CD4-positive, CD25-positive, alpha-beta regulatory T cell (primary cell): ENCODE measurements around the gene AKT1. TPM values are rescaled to one million over a fixed set of nuclear protein-coding genes. Genes with fewer than 3 reads are reported as not detected.
A peak's percentile ranks its signal among the peaks of the same experiment; 100 is the strongest.

ENCODE experiments used
- ATAC-seq, 2 donors: fragments of 150-1000 bp; cut with Tn5 transposase; one replicate each; pipeline ENCODE4 v1.10.0; 2021; ENCODE audit warnings: low read depth in 2 of 2, moderate number of reproducible peaks in 2 of 2, moderate library complexity in 1 of 2
- DNase-seq, 3 donors: peaks; one replicate each; pipeline versions ENCODE4 v3.0.0 to v3.0.0-alpha.2; 2012 to 2022; ENCODE audit warnings: mixed read lengths in 1 of 3
- H3K27ac ChIP-seq: one replicate; pipeline ENCODE4 v1.7.0; 2013; ENCODE audit warnings: mild to moderate bottlenecking, low read length; ENCODE audit not compliant: insufficient read depth, poor library complexity, severe bottlenecking
- H3K27me3 ChIP-seq: one replicate; pipeline ENCODE4 v1.7.0; 2013; ENCODE audit warnings: low read length; ENCODE audit not compliant: control insufficient read depth, insufficient read depth
- H3K36me3 ChIP-seq: one replicate; pipeline ENCODE4 v1.7.0; 2013; ENCODE audit warnings: mild to moderate bottlenecking, low read length, moderate library complexity; ENCODE audit not compliant: control insufficient read depth, insufficient read depth
- H3K4me1 ChIP-seq: 2 replicates; pipeline ENCODE4 v1.7.0; 2013; ENCODE audit warnings: mild to moderate bottlenecking, low read length; ENCODE audit not compliant: insufficient read depth, control insufficient read depth, poor library complexity, severe bottlenecking
- H3K4me3 ChIP-seq: one replicate; pipeline ENCODE4 v1.7.0; 2013; ENCODE audit warnings: low read depth, mild to moderate bottlenecking, low read length, moderate library complexity
- H3K9me3 ChIP-seq, 2 experiments: 1 replicate in 1 of 2; 2 replicates in 1 of 2; pipeline ENCODE4 v1.7.0; 2013; ENCODE audit warnings: low read length in 2 of 2, mild to moderate bottlenecking in 1 of 2, moderate library complexity in 1 of 2; ENCODE audit not compliant: control insufficient read depth in 2 of 2
- H3K27ac Mint-ChIP-seq, 3 donors: one replicate each; pipeline ENCODE4 v1.8.0; 2020 to 2022; ENCODE audit warnings: mild to moderate bottlenecking in 3 of 3, mixed read lengths in 3 of 3, moderate library complexity in 2 of 3
- H3K27me3 Mint-ChIP-seq: one replicate; pipeline ENCODE4 v1.8.0; 2022; ENCODE audit warnings: mild to moderate bottlenecking, mixed read lengths
- H3K36me3 Mint-ChIP-seq: one replicate; pipeline ENCODE4 v1.8.0; 2020; ENCODE audit warnings: mixed read lengths
- H3K4me1 Mint-ChIP-seq, 4 donors: one replicate each; pipeline ENCODE4 v1.8.0; 2020 to 2022; ENCODE audit warnings: mixed read lengths in 4 of 4, mild to moderate bottlenecking in 1 of 4
- H3K4me3 Mint-ChIP-seq, 4 donors: one replicate each; pipeline ENCODE4 v1.8.0; 2020 to 2022; ENCODE audit warnings: mild to moderate bottlenecking in 4 of 4, mixed read lengths in 4 of 4, moderate library complexity in 3 of 4
- H3K9me3 Mint-ChIP-seq, 7 donors: one replicate each; pipeline ENCODE4 v1.8.0; 2020 to 2022; ENCODE audit warnings: mixed read lengths in 7 of 7, mild to moderate bottlenecking in 3 of 7, moderate library complexity in 2 of 7
- polyA plus RNA-seq, 4 donors: library from polyadenylated mRNA; unstranded; fragments of 300-500 nt; fragmentation: Illumina TruSeq; gene quantifications; one replicate each; pipeline ENCODE4 v1.2.3, GENCODE V29; 2021
- total RNA-seq: library from RNA; stranded (reverse); gene quantifications from one replicate; pipeline ENCODE4 v1.2.3, GENCODE V29; 2022

AKT1 gene
- total and polyA plus RNA-seq, 5 donors from 2014 or later = 6.3 to 86.0 (median 16.5) TPM

- Mint-ChIP-seq H3K27me3 (peaks cover 4% of the 10 kb centered on the region), H3K9me3 (no peaks in the 10 kb centered on the region), H3K36me3 (no peaks in the 10 kb centered on the region), H3K27ac (no peak overlapping the region), H3K4me1 (peaks cover 0 to 7% (median under 1%) of the 10 kb centered on the region in 4 donors), H3K4me3 (peak overlapping the region in 1 of 4 donors; percentile 30)
- DNase-seq = no peak
- no peaks in the 10 kb centered on the region for H3K9me3 ChIP-seq
- H3K27me3 ChIP-seq = no peaks in the 10 kb centered on the region
- peaks cover 14% of the 10 kb centered on the region for H3K4me1 ChIP-seq
- no peaks in the 10 kb centered on the region for H3K36me3 ChIP-seq
- no peak for ATAC-seq
- H3K4me3 ChIP-seq = no peak overlapping the region
- no peak overlapping the region for H3K27ac ChIP-seq
Observed at GRCh38 chr14:104726600-104727451, 68.7 kb downstream of the AKT1 start.

GRCh38 chr14:104725772-104726548 lies 69.6 kb downstream of the AKT1 start:
- H3K4me1 Mint-ChIP-seq = peaks cover 0 to 7% (median under 1%) of the 10 kb centered on the region in 4 donors
- no peaks in the 10 kb centered on the region for H3K9me3 ChIP-seq

GRCh38 chr14:104724981-104725771 lies 70.4 kb downstream of the AKT1 start:
- Mint-ChIP-seq H3K36me3 (no peaks in the 10 kb centered on the region), H3K9me3 (no peaks in the 10 kb centered on the region), H3K27me3 (peaks cover 4% of the 10 kb centered on the region), H3K4me3 (peak overlapping the region in 3 of 4 donors; percentile 44 to 71 (median 47)), H3K4me1 (peaks cover 0 to 7% (median 0%) of the 10 kb centered on the region in 4 donors), H3K27ac (peak overlapping the region in 1 of 3 donors; percentile 43)
- Histone ChIP-seq H3K4me3 (no peak overlapping the region), H3K9me3 (no peaks in the 10 kb centered on the region), H3K27me3 (no peaks in the 10 kb centered on the region), H3K36me3 (no peaks in the 10 kb centered on the region), H3K4me1 (peaks cover 14% of the 10 kb centered on the region), H3K27ac (no peak overlapping the region)
- DNase-seq (no peak), ATAC-seq (no peak)

More at GRCh38 chr14:104725772-104726548, 69.6 kb downstream of the AKT1 start:
- Histone ChIP-seq H3K36me3 (no peaks in the 10 kb centered on the region), H3K4me1 (peaks cover 14% of the 10 kb centered on the region), H3K27ac (no peak overlapping the region), H3K4me3 (no peak overlapping the region), H3K27me3 (no peaks in the 10 kb centered on the region)
- peaks cover 4% of the 10 kb centered on the region for H3K27me3 Mint-ChIP-seq
- no peak overlapping the region for H3K27ac Mint-ChIP-seq
- H3K4me3 Mint-ChIP-seq = no peak overlapping the region
- H3K36me3 Mint-ChIP-seq = no peaks in the 10 kb centered on the region
- no peak for DNase-seq
- H3K9me3 Mint-ChIP-seq = no peaks in the 10 kb centered on the region
- no peak for ATAC-seq

- Mint-ChIP-seq H3K27me3 (peaks cover 4% of the 10 kb centered on the region), H3K4me3 (peak overlapping the region in 3 of 4 donors; percentile 44 to 73 (median 57)), H3K36me3 (no peaks in the 10 kb centered on the region), H3K9me3 (no peaks in the 10 kb centered on the region), H3K4me1 (peaks cover 0 to 7% (median 0%) of the 10 kb centered on the region in 4 donors), H3K27ac (no peak overlapping the region)
- H3K4me1 ChIP-seq = peaks cover 14% of the 10 kb centered on the region
- ATAC-seq (peak in 1 of 2 donors; percentile 3), DNase-seq (peak in 2 of 3 donors; percentile 9 to 11)
- H3K36me3 ChIP-seq = no peaks in the 10 kb centered on the region
- no peaks in the 10 kb centered on the region for H3K9me3 ChIP-seq
- no peak overlapping the region for H3K27ac ChIP-seq
- no peak overlapping the region for H3K4me3 ChIP-seq
- H3K27me3 ChIP-seq = no peaks in the 10 kb centered on the region
Observed at GRCh38 chr14:104724407-104724980, 71.1 kb downstream of the AKT1 start.

GRCh38 chr14:104723651-104724406 lies 71.7 kb downstream of the AKT1 start, which contains the start of gene ADSS1:
Gene ADSS1, plus strand, starts transcription at chr14:104724229. Its CDS starts 42 bp downstream, at chr14:104724271.
- peak within 1 kb of the TSS in 1 of 3 donors; percentile 43 for H3K27ac Mint-ChIP-seq
- no peaks in the 10 kb centered on the region for H3K27me3 ChIP-seq
- no peak within 1 kb of the TSS for H3K4me3 ChIP-seq
- peak; percentile 59 to 71 (median 60) for DNase-seq
- H3K4me1 Mint-ChIP-seq = peaks cover 0 to 7% (median 0%) of the 10 kb centered on the region in 4 donors
- no peaks in the 10 kb centered on the region for H3K36me3 Mint-ChIP-seq
- no peak within 1 kb of the TSS for H3K27ac ChIP-seq
- peak within 1 kb of the TSS in 3 of 4 donors; percentile 70 to 74 (median 73) for H3K4me3 Mint-ChIP-seq
- peaks cover 14% of the 10 kb centered on the region for H3K4me1 ChIP-seq
- H3K36me3 ChIP-seq = no peaks in the 10 kb centered on the region
- no peaks in the 10 kb centered on the region for H3K9me3 Mint-ChIP-seq
- ATAC-seq = peak; percentile 71 to 73
- H3K9me3 ChIP-seq = no peaks in the 10 kb centered on the region
- peaks cover 4% of the 10 kb centered on the region for H3K27me3 Mint-ChIP-seq

- Histone ChIP-seq H3K4me1 (peaks cover 14% of the 10 kb centered on the region), H3K27ac (no peak overlapping the region), H3K36me3 (no peaks in the 10 kb centered on the region), H3K27me3 (no peaks in the 10 kb centered on the region), H3K4me3 (no peak overlapping the region), H3K9me3 (no peaks in the 10 kb centered on the region)
- Mint-ChIP-seq H3K36me3 (no peaks in the 10 kb centered on the region), H3K27ac (no peak overlapping the region), H3K4me3 (peak overlapping the region in 1 of 4 donors; percentile 24), H3K4me1 (peaks cover 0 to 7% (median 0%) of the 10 kb centered on the region in 4 donors), H3K9me3 (no peaks in the 10 kb centered on the region), H3K27me3 (peaks cover 4% of the 10 kb centered on the region)
- DNase-seq (no peak), ATAC-seq (no peak)
Observed at GRCh38 chr14:104722938-104723650, 72.5 kb downstream of the AKT1 start.
